HepG2 (cell line): ENCODE results near the gene ZBTB20. TPM values are rescaled to one million over a fixed set of nuclear protein-coding genes. Genes with fewer than 3 reads are reported as not detected.

Experiments used
- ATAC-seq: fragments of 200-7000 bp; cut with Tn5 transposase; 3 replicates; pipeline ENCODE4 v1.9.1; 2020; ENCODE audit warnings: mild to moderate bottlenecking, moderate library complexity
- BruUV-seq: library from RNA; stranded (reverse); fragments of 400-500 nt; replicated peaks from 2 replicates; lab custom pipeline; 2021; lab: Mats Ljungman, UMichigan
- CTCF ChIA-PET: fragments of 300-600 bp; formaldehyde crosslinking; extraction: SDS; loops from one replicate; lab custom pipeline; 2021; ENCODE audit warnings: low total read pairs, inconsistent platforms, low intra/inter-chr PET ratio; lab: Yijun Ruan, JAX
- POLR2A ChIA-PET: fragments of 350-600 bp; sonication (Branson Sonifier 250); formaldehyde crosslinking; loops from one replicate; lab custom pipeline; 2020; ENCODE audit warnings: antibody characterized with exemption, inconsistent platforms; lab: Yijun Ruan, JAX
- DNase-seq: peaks from one replicate; pipeline ENCODE4 v3.0.0-alpha.2; 2015; ENCODE audit warnings: low spot score
- FAIRE-seq: peaks from 3 replicates; lab custom pipeline; 2011; peaks lifted over from hg19 to GRCh38; lab: Jason Lieb, UNC
- H2AFZ ChIP-seq: one replicate; pipeline ENCODE4 v1.6.1; 2011; ENCODE audit warnings: low read length, inconsistent platforms
- H3K27ac ChIP-seq: fragments of 300-600 bp; 3 replicates; pipeline ENCODE4 v1.8.0; 2011; ENCODE audit warnings: mixed run types, mild to moderate bottlenecking, mixed read lengths, low read length, inconsistent platforms; ENCODE audit not compliant: insufficient read depth; ENCODE audit errors: extremely low read length
- H3K27me3 ChIP-seq, 2 experiments: fragments of 200-600 bp in 1 of 2; 2 replicates in 1 of 2; 3 replicates in 1 of 2; pipeline versions ENCODE4 v1.6.0 to v1.8.0; 2011; ENCODE audit warnings: low read length in 2 of 2, mild to moderate bottlenecking in 2 of 2, moderate library complexity in 2 of 2, inconsistent platforms in 1 of 2; ENCODE audit not compliant: insufficient read depth in 2 of 2, control insufficient read depth in 1 of 2
- H3K36me3 ChIP-seq, 2 experiments: fragments of 200-600 bp in 1 of 2; replicated peaks in 1 of 2; 2 replicates in 1 of 2; 3 replicates in 1 of 2; pipeline versions ENCODE4 v1.5.1 to v1.8.0; 2011; ENCODE audit warnings: low read length in 2 of 2, inconsistent platforms in 1 of 2; ENCODE audit not compliant: insufficient read depth in 2 of 2, control insufficient read depth in 1 of 2
- H3K4me1 ChIP-seq: 2 replicates; pipeline ENCODE4 v1.5.1; 2012; ENCODE audit warnings: low read length, inconsistent platforms; ENCODE audit not compliant: insufficient read depth
- H3K4me2 ChIP-seq: 2 replicates; pipeline ENCODE4 v1.6.0; 2011; ENCODE audit warnings: low read depth, low read length, inconsistent platforms
- H3K4me3 ChIP-seq, 3 experiments: fragments of 200-600 bp in 1 of 3; sonication (generic), shearing (Covaris generic) in 1 of 3; replicated peaks in 1 of 3; 2 replicates each; pipeline ENCODE4 v1.5.1; 2011 to 2016; ENCODE audit warnings: low read length in 3 of 3, inconsistent platforms in 2 of 3, low read depth in 2 of 3, mild to moderate bottlenecking in 2 of 3, control low read depth in 1 of 3, mixed read lengths in 1 of 3; ENCODE audit not compliant: insufficient read depth in 1 of 3
- H3K79me2 ChIP-seq: one replicate; pipeline ENCODE4 v1.6.1; 2011; ENCODE audit warnings: low read length, inconsistent platforms; ENCODE audit not compliant: insufficient read depth
- H3K9ac ChIP-seq: 2 replicates; pipeline ENCODE4 v1.6.0; 2011; ENCODE audit warnings: mild to moderate bottlenecking, low read depth, low read length, inconsistent platforms; ENCODE audit not compliant: insufficient read depth
- H3K9me3 ChIP-seq: 2 replicates; pipeline ENCODE4 v1.5.1; 2012; ENCODE audit warnings: mild to moderate bottlenecking, low read length
- H4K20me1 ChIP-seq: 2 replicates; pipeline ENCODE4 v1.6.0; 2011; ENCODE audit warnings: inconsistent platforms, mild to moderate bottlenecking, low read length, moderate library complexity; ENCODE audit not compliant: insufficient read depth
- CHCHD3 ChIP-seq: sonication (generic); formaldehyde crosslinking; IDR thresholded peaks from 2 replicates; pipeline ENCODE4 v1.8.0; 2022; ENCODE audit warnings: mild to moderate bottlenecking, missing genetic modification reagents, moderate library complexity
- JARID2 ChIP-seq: sonication (generic); formaldehyde crosslinking; IDR thresholded peaks from 2 replicates; pipeline ENCODE4 v1.8.1; 2023; ENCODE audit warnings: missing genetic modification reagents, inconsistent platforms; ENCODE audit not compliant: insufficient replicate concordance
- MED8 ChIP-seq: sonication (generic); formaldehyde crosslinking; IDR thresholded peaks from 2 replicates; pipeline ENCODE4 v1.8.1; 2023; ENCODE audit warnings: mild to moderate bottlenecking, missing genetic modification reagents; ENCODE audit not compliant: insufficient replicate concordance
- MXD3 ChIP-seq: IDR thresholded peaks from 2 replicates; pipeline ENCODE4 v1.6.1; 2016; ENCODE audit warnings: mild to moderate bottlenecking, missing biosample characterization, missing genetic modification reagents
- RFX5 ChIP-seq: IDR thresholded peaks from 2 replicates; pipeline ENCODE4 v1.6.1; 2011; ENCODE audit warnings: low read depth, low read length, improper control_type of control experiment
- ZBTB26 ChIP-seq: IDR thresholded peaks from 2 replicates; pipeline ENCODE4 v1.6.1; 2016; ENCODE audit warnings: missing compliant biosample characterization, missing genetic modification reagents, borderline replicate concordance
- ZNF343 ChIP-seq: sonication (generic); formaldehyde crosslinking; IDR thresholded peaks from 2 replicates; pipeline ENCODE4 v1.4.0; 2020; ENCODE audit warnings: mild to moderate bottlenecking, missing genetic modification reagents
- ZUFSP ChIP-seq: sonication (generic); formaldehyde crosslinking; IDR thresholded peaks from 2 replicates; pipeline ENCODE4 v1.9.0; 2021; ENCODE audit warnings: missing genetic modification reagents, mild to moderate bottlenecking, borderline replicate concordance
- WGBS: methylation state at CpG from one replicate; pipeline ENCODE4 v1.1.6; 2017; ENCODE audit warnings: low lambda C conversion rate; 5-methylcytosine and 5-hydroxymethylcytosine counted together
- in situ Hi-C: cut with HindIII; loops from 2 replicates; pipeline ENCODE4 v1.10.0; 2017; ENCODE audit warnings: low pct_unique_long_range_greater_than_20kb; ENCODE audit not compliant: extremely low pct_ligation_motif_present
- intact Hi-C: fragments of 100-400 bp; cut with micrococcal nuclease; formaldehyde crosslinking; loops from one replicate; pipeline ENCODE4 v1.10.0; 2022; ENCODE audit not compliant: unreplicated experiment
- polyA plus RNA-seq, 8 experiments: library from polyadenylated mRNA; depleted of rRNA in 3 of 8; stranded (reverse) in 7 of 8; unstranded in 1 of 8; fragments of >200 nt; fragmentation: Illumina TruSeq in 4 of 8; extraction: Trizol in 4 of 8; gene quantifications; 2 replicates each; pipeline versions ENCODE4 v1.2.1 to v1.2.3, GENCODE V29; 2011 to 2016; ENCODE audit warnings: low read depth in 4 of 8, missing spikeins in 1 of 8, mixed read lengths in 1 of 8; ENCODE audit not compliant: insufficient read depth in 1 of 8
- total RNA-seq, 5 experiments: library from RNA; depleted of rRNA; stranded (reverse); fragments of >200 nt; fragmentation: Illumina TruSeq; extraction: Trizol; gene quantifications; 2 replicates each; pipeline ENCODE4 v1.2.3, GENCODE V29; 2016; ENCODE audit warnings: low read depth in 1 of 5

Gene ZBTB20
- total and polyA plus RNA-seq, 2 of the 13 experiments (the other 11 are each of a cell fraction or from before 2014, with no cell fraction given) = 1.9 to 8.8 TPM

- H3K4me2 ChIP-seq = no peak overlapping the region
- no peak overlapping the region for H2AFZ ChIP-seq
- in situ Hi-C loops (no loop called here), intact Hi-C loops (no loop called here)
- no peaks in the 10 kb centered on the region for H3K36me3 ChIP-seq
- H3K4me3 ChIP-seq = no peak overlapping the region
- TF ChIP-seq JARID2 (CRISPR knock-in tag) = no peak
- no peak for TF ChIP-seq ZUFSP (CRISPR knock-in tag)
- no peak for TF ChIP-seq ZNF343 (CRISPR knock-in tag)
- no peak for TF ChIP-seq RFX5
- TF ChIP-seq ZBTB26 = no peak
- TF ChIP-seq CHCHD3 (CRISPR knock-in tag) = no peak
- no peak for TF ChIP-seq MED8 (CRISPR knock-in tag)
- TF ChIP-seq MXD3 = no peak
- no TSS peak for BruUV-seq
- no peak for DNase-seq
- H3K9me3 ChIP-seq = no peaks in the 10 kb centered on the region
- H3K79me2 ChIP-seq = no peaks in the 10 kb centered on the region
- H3K4me1 ChIP-seq = peaks cover 31% of the 10 kb centered on the region
- WGBS = 83% methylated on average over 3 of the region's 3 CpGs
- POLR2A ChIA-PET = no interaction called here
- H3K27me3 ChIP-seq = no peaks in the 10 kb centered on the region
- CTCF ChIA-PET = no interaction called here
- no peak for FAIRE-seq
- no peak for ATAC-seq
- H3K27ac ChIP-seq = no peak overlapping the region
- no peaks in the 10 kb centered on the region; the same call in 1 of the 2 replicates for H4K20me1 ChIP-seq
- no peak overlapping the region for H3K9ac ChIP-seq
Measured at GRCh38 chr3:114904633-114905032, 242.5 kb downstream of the ZBTB20 start.
